Measurements from ENCODE around the gene KIF27.

- TF ChIP-seq TAF1 (IDR thresholded peaks at IDR 0.05; ENCODE audit: borderline replicate concordance, low read depth, low read length) (no peak), POLR2AphosphoS5 (IDR thresholded peaks at IDR 0.05; ENCODE audit: low read depth, low read length) (no peak), POLR2A (IDR thresholded peaks at IDR 0.05; ENCODE audit: low read depth, low read length) (no peak)
Measured at GRCh38 chr9:83927591-83927990, 6.4 kb upstream of the KIF27 start.

Data from GM12892 (cell line).